ENCODE data around the gene RFTN1. TPM values are rescaled to one million over a fixed set of nuclear protein-coding genes. Genes with fewer than 3 reads are reported as not detected.

RFTN1 gene
- total and polyA plus RNA-seq, 2 donors (not counting 1 experiment from before 2014, with no cell fraction given), result 32.4 to 156 TPM

- Histone ChIP-seq H3K9me3 (ENCODE audit: control extremely low read depth in 1 of 3, control insufficient read depth in 2 of 3, insufficient read depth in 1 of 3, low read length in 2 of 3) (no peaks in the 10 kb centered on the region), H3K9ac (ENCODE audit: low read length) (no peak overlapping the region), H3K4me3 (ENCODE audit: control extremely low read depth in 1 of 5, extremely low read depth in 1 of 5, insufficient read depth in 1 of 5, low read depth in 2 of 5, low read length in 4 of 5) (no peak overlapping the region), H3K27me3 (replicated peaks in 1 of 4; ENCODE audit: control extremely low read depth in 1 of 4, control insufficient read depth in 3 of 4, insufficient read depth in 4 of 4, low read length in 3 of 4) (no peaks in the 10 kb centered on the region), H3K4me1 (ENCODE audit: control insufficient read depth in 2 of 2, insufficient read depth in 2 of 2, low read length in 2 of 2) (peaks cover 72 to 90% of the 10 kb centered on the region in 2 donors), H2AFZ (ENCODE audit: insufficient read depth, low read depth, low read length, poor library complexity, severe bottlenecking) (no peak overlapping the region), H3K27ac (ENCODE audit: low read length in 2 of 2) (peak overlapping the region in 1 of 2 donors; percentile 18), H4K20me1 (ENCODE audit: control insufficient read depth, insufficient read depth, low read length, poor library complexity, severe bottlenecking) (peaks cover 77% of the 10 kb centered on the region), H3K4me2 (replicated peaks; ENCODE audit: low read depth, low read length, poor library complexity, severe bottlenecking) (peak overlapping the region; percentile 39), H3K79me2 (ENCODE audit: control insufficient read depth, insufficient read depth, low read length) (peaks cover 94% of the 10 kb centered on the region), H3K36me3 (replicated peaks in 1 of 2; ENCODE audit: control extremely low read depth in 1 of 2, control insufficient read depth in 1 of 2, extremely low read depth in 1 of 2, insufficient read depth in 2 of 2, low read length in 1 of 2) (peaks cover 0 to 10% of the 10 kb centered on the region in 2 experiments)
- no peak for TF ChIP-seq CTCF (IDR thresholded peaks at IDR 0.05)
- no peak for TF ChIP-seq EZH2 (IDR thresholded peaks at IDR 0.05; ENCODE audit: borderline replicate concordance, insufficient read depth, low read depth, low read length, poor library complexity, severe bottlenecking)
- no peak for ATAC-seq (ENCODE audit: low read depth)
- intact Hi-C loops (cut with micrococcal nuclease), result no loop called here
- Mint-ChIP-seq H3K9me3 (ENCODE audit: insufficient read depth) (no peaks in the 10 kb centered on the region), H3K27me3 (no peaks in the 10 kb centered on the region), H3K27ac (peak overlapping the region; percentile 47), H3K4me1 (peaks cover 81% of the 10 kb centered on the region), H3K4me3 (peak overlapping the region; percentile 4)
- ChIA-PET CTCF (interaction anchor here (0.8 to 2.3 kb wide), 2 partner anchors 10 to 18 kb away, joined by 5 to 11 read pairs; no protein-coding TSS in a partner anchor), POLR2A (no interaction called here)
- no peak for DNase-seq
- WGBS (ENCODE audit: insufficient coverage), result 59% methylated on average over 4 of the region's 4 CpGs
Observed at GRCh38 chr3:16508243-16508578, 5.3 kb downstream of the RFTN1 start.

GRCh38 chr3:16507578-16508242, 5.8 kb downstream of the RFTN1 start:
- Mint-ChIP-seq H3K4me3 (peak overlapping the region; percentile 4), H3K27ac (peak overlapping the region; percentile 47), H3K27me3 (no peaks in the 10 kb centered on the region), H3K4me1 (peaks cover 86% of the 10 kb centered on the region), H3K9me3 (ENCODE audit: insufficient read depth) (no peaks in the 10 kb centered on the region)
- Histone ChIP-seq H2AFZ (ENCODE audit: insufficient read depth, low read depth, low read length, poor library complexity, severe bottlenecking) (no peak overlapping the region), H3K36me3 (replicated peaks in 1 of 2; ENCODE audit: control extremely low read depth in 1 of 2, control insufficient read depth in 1 of 2, extremely low read depth in 1 of 2, insufficient read depth in 2 of 2, low read length in 1 of 2) (peaks cover 0 to 10% of the 10 kb centered on the region in 2 experiments), H4K20me1 (ENCODE audit: control insufficient read depth, insufficient read depth, low read length, poor library complexity, severe bottlenecking) (peaks cover 82% of the 10 kb centered on the region), H3K4me1 (ENCODE audit: control insufficient read depth in 2 of 2, insufficient read depth in 2 of 2, low read length in 2 of 2) (peaks cover 77 to 92% of the 10 kb centered on the region in 2 donors), H3K4me2 (replicated peaks; ENCODE audit: low read depth, low read length, poor library complexity, severe bottlenecking) (peak overlapping the region; percentile 39), H3K9me3 (ENCODE audit: control extremely low read depth in 1 of 3, control insufficient read depth in 2 of 3, insufficient read depth in 1 of 3, low read length in 2 of 3) (no peaks in the 10 kb centered on the region), H3K27me3 (replicated peaks in 1 of 4; ENCODE audit: control extremely low read depth in 1 of 4, control insufficient read depth in 3 of 4, insufficient read depth in 4 of 4, low read length in 3 of 4) (no peaks in the 10 kb centered on the region), H3K4me3 (ENCODE audit: control extremely low read depth in 1 of 5, extremely low read depth in 1 of 5, insufficient read depth in 1 of 5, low read depth in 2 of 5, low read length in 4 of 5) (no peak overlapping the region), H3K79me2 (ENCODE audit: control insufficient read depth, insufficient read depth, low read length) (peaks cover 94% of the 10 kb centered on the region), H3K9ac (ENCODE audit: low read length) (no peak overlapping the region), H3K27ac (ENCODE audit: low read length in 2 of 2) (peak overlapping the region in 1 of 2 donors; percentile 18)
- TF ChIP-seq CTCF (IDR thresholded peaks at IDR 0.05) (no peak), EZH2 (IDR thresholded peaks at IDR 0.05; ENCODE audit: borderline replicate concordance, insufficient read depth, low read depth, low read length, poor library complexity, severe bottlenecking) (no peak)
- intact Hi-C loops (cut with micrococcal nuclease), result no loop called here
- ChIA-PET POLR2A (no interaction called here), CTCF (interaction anchor here (0.8 to 2.3 kb wide), 2 partner anchors 9 to 19 kb away, joined by 5 to 11 read pairs; no protein-coding TSS in a partner anchor)
- 96% methylated on average over 7 of the region's 8 CpGs for WGBS (ENCODE audit: insufficient coverage)
- ATAC-seq (ENCODE audit: low read depth) (no peak), DNase-seq (no peak)
